Keratinocyte (primary cell): ENCODE results near the gene TMEM151A. TPM values are rescaled to one million over a fixed set of nuclear protein-coding genes. Genes with fewer than 3 reads are reported as not detected.

Experiments used
- DNase-seq: peaks from one replicate; pipeline ENCODE4 v3.0.0-alpha.2; 2011; ENCODE audit warnings: low read depth, missing footprints, low spot score
- FAIRE-seq: peaks from 2 replicates; lab custom pipeline; 2011; peaks lifted over from hg19 to GRCh38; lab: Jason Lieb, UNC
- H2AFZ ChIP-seq: 2 replicates; pipeline ENCODE4 v1.6.0; 2012; ENCODE audit warnings: low read length, control low read depth, inconsistent platforms; ENCODE audit not compliant: control insufficient read depth
- H3K27ac ChIP-seq: 2 replicates; pipeline ENCODE4 v1.5.1; 2011; ENCODE audit warnings: low read length; ENCODE audit not compliant: control insufficient read depth, insufficient read depth
- H3K27me3 ChIP-seq: 3 replicates; pipeline ENCODE4 v1.6.0; 2011; ENCODE audit warnings: low read length; ENCODE audit not compliant: control insufficient read depth, insufficient read depth; ENCODE audit errors: extremely low read depth
- H3K36me3 ChIP-seq, 2 experiments: 2 replicates in 1 of 2; 3 replicates in 1 of 2; pipeline ENCODE4 v1.5.1; 2011; ENCODE audit warnings: low read length in 2 of 2, mild to moderate bottlenecking in 1 of 2; ENCODE audit not compliant: control insufficient read depth in 2 of 2, insufficient read depth in 2 of 2; ENCODE audit errors: extremely low read depth in 1 of 2
- H3K4me1 ChIP-seq: 3 replicates; pipeline ENCODE4 v1.5.1; 2011; ENCODE audit warnings: low read length; ENCODE audit not compliant: control insufficient read depth, insufficient read depth; ENCODE audit errors: extremely low read depth
- H3K4me2 ChIP-seq: 3 replicates; pipeline ENCODE4 v1.6.0; 2011; ENCODE audit warnings: low read depth, low read length; ENCODE audit not compliant: control insufficient read depth, insufficient read depth; ENCODE audit errors: extremely low read depth
- H3K4me3 ChIP-seq, 3 experiments: fragments of 200-600 bp in 1 of 3; sonication (generic) in 1 of 3; 2 replicates in 2 of 3; 3 replicates in 1 of 3; pipeline ENCODE4 v1.5.1; 2011 to 2016; ENCODE audit warnings: low read length in 3 of 3, mild to moderate bottlenecking in 3 of 3, control low read depth in 2 of 3, inconsistent platforms in 1 of 3, low read depth in 1 of 3, mixed read lengths in 1 of 3, mixed run types in 1 of 3, moderate library complexity in 1 of 3; ENCODE audit not compliant: control insufficient read depth in 2 of 3, insufficient read depth in 2 of 3; ENCODE audit errors: extremely low read depth in 1 of 3
- H3K79me2 ChIP-seq: 2 replicates; pipeline ENCODE4 v1.6.0; 2012; ENCODE audit warnings: low read length; ENCODE audit not compliant: control insufficient read depth, insufficient read depth
- H3K9ac ChIP-seq: 3 replicates; pipeline ENCODE4 v1.6.0; 2011; ENCODE audit warnings: low read length; ENCODE audit not compliant: control insufficient read depth, insufficient read depth; ENCODE audit errors: extremely low read depth
- H3K9me1 ChIP-seq: 3 replicates; pipeline ENCODE4 v1.6.0; 2011; ENCODE audit warnings: low read length; ENCODE audit not compliant: control insufficient read depth, insufficient read depth; ENCODE audit errors: extremely low read depth
- H3K9me3 ChIP-seq: 2 replicates; pipeline ENCODE4 v1.5.1; 2012; ENCODE audit warnings: low read depth, low read length; ENCODE audit not compliant: control insufficient read depth
- H4K20me1 ChIP-seq: 3 replicates; pipeline ENCODE4 v1.6.0; 2011; ENCODE audit warnings: low read length; ENCODE audit not compliant: control insufficient read depth, insufficient read depth; ENCODE audit errors: extremely low read depth
- CTCF ChIP-seq, 3 experiments: IDR thresholded peaks in 1 of 3; conservative IDR thresholded peaks in 1 of 3; optimal IDR thresholded peaks in 1 of 3; 2 replicates in 2 of 3; 3 replicates in 1 of 3; pipeline versions ENCODE3 to v1.5.1; 2011; ENCODE audit warnings: low read length in 3 of 3, mild to moderate bottlenecking in 3 of 3, moderate library complexity in 2 of 3, control low read depth in 1 of 3, inconsistent platforms in 1 of 3; ENCODE audit not compliant: insufficient read depth in 2 of 3; ENCODE audit errors: extremely low read depth in 1 of 3
- EZH2 ChIP-seq: IDR thresholded peaks from one replicate; pipeline ENCODE4 v1.6.1; 2012; ENCODE audit warnings: inconsistent platforms, mild to moderate bottlenecking, low read length, moderate library complexity
- dilution Hi-C: fragments of 300-500 bp; cut with MboI; formaldehyde crosslinking; loops from one replicate; pipeline ENCODE4 v1.7.0; 2020; ENCODE audit warnings: low sequenced_read_pairs; ENCODE audit not compliant: extremely low pct_ligation_motif_present
- polyA plus RNA-seq, 5 experiments: library from polyadenylated mRNA; depleted of rRNA in 3 of 5; stranded (reverse) in 3 of 5; stranded (forward) in 1 of 5; unstranded in 1 of 5; fragments of >200 nt; gene quantifications; 1 replicate in 1 of 5; 2 replicates in 3 of 5; 3 replicates in 1 of 5; pipeline versions ENCODE4 v1.2.1 to v1.2.3, GENCODE V29; 2011 to 2012; ENCODE audit warnings: missing spikeins in 2 of 5, low read depth in 1 of 5, low replicate concordance in 1 of 5

Gene TMEM151A
- polyA plus RNA-seq, 1 donor (not counting 4 experiments of a cell fraction or from before 2014, with no cell fraction given) = not detected

- no peak for DNase-seq
- Histone ChIP-seq H3K9me1 (peaks cover 6% of the 10 kb centered on the region), H3K9me3 (no peaks in the 10 kb centered on the region), H3K79me2 (peaks cover 26% of the 10 kb centered on the region), H3K4me1 (peaks cover 49% of the 10 kb centered on the region), H2AFZ (no peak overlapping the region), H3K4me2 (peak overlapping the region; percentile 95), H3K36me3 (peaks cover 33 to 51% of the 10 kb centered on the region in 2 experiments), H3K27me3 (no peaks in the 10 kb centered on the region), H3K27ac (peak overlapping the region; percentile 97), H3K4me3 (peak overlapping the region in 1 of 3 experiments; percentile 78), H4K20me1 (peaks cover 3% of the 10 kb centered on the region), H3K9ac (peak overlapping the region; percentile 85)
- TF ChIP-seq CTCF (optimal IDR thresholded peaks at IDR 0.05 in 1 of 3, IDR thresholded peaks at IDR 0.05 in 1 of 3, conservative IDR thresholded peaks at IDR 0.05 in 1 of 3; ENCODE audit: extremely low read depth in 1 of 3, insufficient read depth in 2 of 3, low read length in 3 of 3) (no peak), EZH2 (no peak)
- dilution Hi-C loops = no loop called here
- FAIRE-seq = no peak
Observed at GRCh38 chr11:66337103-66337899, 45.6 kb downstream of the TMEM151A start.

GRCh38 chr11:66338276-66339161, 46.8 kb downstream of the TMEM151A start:
- Histone ChIP-seq H3K9me1 (peaks cover 6% of the 10 kb centered on the region), H3K36me3 (peaks cover 22 to 39% of the 10 kb centered on the region in 2 experiments), H3K9me3 (no peaks in the 10 kb centered on the region), H2AFZ (no peak overlapping the region), H3K27ac (peak overlapping the region; percentile 97), H3K27me3 (no peaks in the 10 kb centered on the region), H3K79me2 (peaks cover 30% of the 10 kb centered on the region), H3K4me2 (peak overlapping the region; percentile 85), H3K9ac (peak overlapping the region; percentile 85), H3K4me3 (peak overlapping the region in 1 of 3 experiments; percentile 54), H3K4me1 (peaks cover 51% of the 10 kb centered on the region), H4K20me1 (peaks cover under 1% of the 10 kb centered on the region)
- TF ChIP-seq CTCF (optimal IDR thresholded peaks at IDR 0.05 in 1 of 3, IDR thresholded peaks at IDR 0.05 in 1 of 3, conservative IDR thresholded peaks at IDR 0.05 in 1 of 3; ENCODE audit: extremely low read depth in 1 of 3, insufficient read depth in 2 of 3, low read length in 3 of 3) (peak in 1 of 3 experiments; percentile 16), EZH2 (no peak)
- dilution Hi-C loops = no loop called here
- DNase-seq (no peak), FAIRE-seq (no peak)
